PC-3 (cell line): ENCODE measurements around the gene PIK3R3.

Experiments used
- CTCF ChIP-seq: fragments of 300-600 bp; sonication (generic); conservative IDR thresholded peaks from 2 replicates; pipeline ENCODE4 v1.5.1; 2017; ENCODE audit warnings: antibody characterized with exemption, low read depth, mild to moderate bottlenecking, low read length
- EZH2 ChIP-seq: fragments of 300-600 bp; sonication (generic); IDR thresholded peaks from one replicate; pipeline ENCODE4 v1.6.1; 2017; ENCODE audit warnings: antibody characterized with exemption, mild to moderate bottlenecking, low read length; ENCODE audit not compliant: unreplicated experiment
- EZH2phosphoT487 ChIP-seq: fragments of 300-600 bp; sonication (generic); IDR thresholded peaks from 2 replicates; pipeline ENCODE4 v1.6.1; 2018; ENCODE audit warnings: mild to moderate bottlenecking, antibody characterized with exemption, low read length, borderline replicate concordance

GRCh38 chr1:46152016-46152415 lies 19.6 kb upstream of the PIK3R3 start:
- TF ChIP-seq CTCF (no peak), EZH2phosphoT487 (no peak), EZH2 (no peak)
